Neutrophil (primary cell): ENCODE measurements around the gene PCDHGA1.

ENCODE experiments used
- H3K27ac ChIP-seq: fragments of 200-600 bp; sonication (generic); 2 replicates; pipeline ENCODE4 v1.5.1; 2016; ENCODE audit warnings: mild to moderate bottlenecking, moderate library complexity
- H3K27me3 ChIP-seq: fragments of 200-600 bp; sonication (generic); 2 replicates; pipeline ENCODE4 v1.6.0; 2016; ENCODE audit warnings: mild to moderate bottlenecking
- H3K36me3 ChIP-seq: fragments of 200-600 bp; sonication (generic); 2 replicates; pipeline ENCODE4 v1.5.1; 2017
- H3K4me1 ChIP-seq, 2 experiments: fragments of 200-600 bp in 1 of 2; sonication (generic) in 1 of 2; 1 replicate in 1 of 2; 2 replicates in 1 of 2; pipeline versions ENCODE4 v1.5.1 to v1.6.1; 2013 to 2016; ENCODE audit warnings: low read depth in 1 of 2, low read length in 1 of 2, mild to moderate bottlenecking in 1 of 2, moderate library complexity in 1 of 2; ENCODE audit not compliant: control insufficient read depth in 1 of 2, insufficient read depth in 1 of 2
- H3K4me3 ChIP-seq, 2 experiments: fragments of 200-600 bp in 1 of 2; sonication (generic) in 1 of 2; 1 replicate in 1 of 2; 2 replicates in 1 of 2; pipeline ENCODE4 v1.5.1; 2013 to 2016; ENCODE audit warnings: low read depth in 1 of 2, low read length in 1 of 2, mild to moderate bottlenecking in 1 of 2, moderate library complexity in 1 of 2
- H3K9me3 ChIP-seq: fragments of 200-600 bp; sonication (generic); 2 replicates; pipeline ENCODE4 v1.5.1; 2016
- CTCF ChIP-seq: fragments of 200-600 bp; sonication (generic); IDR thresholded peaks from 2 replicates; pipeline ENCODE4 v1.5.1; 2016; ENCODE audit warnings: antibody characterized with exemption

Gene PCDHGA1

GRCh38 chr5:141501761-141502160 lies 171.4 kb downstream of the PCDHGA1 start:
- no peak overlapping the region for H3K4me3 ChIP-seq
- no peaks in the 10 kb centered on the region for H3K36me3 ChIP-seq
- peaks cover 52% of the 10 kb centered on the region for H3K27me3 ChIP-seq
- H3K9me3 ChIP-seq = no peaks in the 10 kb centered on the region
- no peaks in the 10 kb centered on the region for H3K4me1 ChIP-seq
- TF ChIP-seq CTCF = no peak
- no peak overlapping the region for H3K27ac ChIP-seq

GRCh38 chr5:141503681-141504080 lies 173.4 kb downstream of the PCDHGA1 start:
- H3K9me3 ChIP-seq = no peaks in the 10 kb centered on the region
- no peak overlapping the region for H3K27ac ChIP-seq
- H3K4me1 ChIP-seq = peaks cover 0 to under 1% of the 10 kb centered on the region in 2 experiments
- H3K27me3 ChIP-seq = peaks cover 49% of the 10 kb centered on the region
- TF ChIP-seq CTCF = no peak
- H3K36me3 ChIP-seq = no peaks in the 10 kb centered on the region
- no peak overlapping the region for H3K4me3 ChIP-seq

- Histone ChIP-seq H3K27ac (no peak overlapping the region), H3K36me3 (no peaks in the 10 kb centered on the region), H3K27me3 (peaks cover 49% of the 10 kb centered on the region), H3K4me3 (no peak overlapping the region), H3K4me1 (peaks cover 4 to 5% of the 10 kb centered on the region in 2 experiments), H3K9me3 (no peaks in the 10 kb centered on the region)
- no peak for TF ChIP-seq CTCF
Measured at GRCh38 chr5:141504216-141504615, 173.9 kb downstream of the PCDHGA1 start.

GRCh38 chr5:141506381-141507155 lies 176.3 kb downstream of the PCDHGA1 start:
- Histone ChIP-seq H3K4me3 (no peak overlapping the region), H3K27me3 (peaks cover 44% of the 10 kb centered on the region), H3K9me3 (no peaks in the 10 kb centered on the region), H3K36me3 (no peaks in the 10 kb centered on the region), H3K4me1 (peaks cover 5 to 6% of the 10 kb centered on the region in 2 experiments), H3K27ac (no peak overlapping the region)
- no peak for TF ChIP-seq CTCF

- H3K27me3 ChIP-seq = peaks cover 39% of the 10 kb centered on the region
- no peak overlapping the region for H3K27ac ChIP-seq
- no peaks in the 10 kb centered on the region for H3K36me3 ChIP-seq
- no peak for TF ChIP-seq CTCF
- H3K4me3 ChIP-seq = no peak overlapping the region
- no peaks in the 10 kb centered on the region for H3K9me3 ChIP-seq
- H3K4me1 ChIP-seq = peaks cover 9 to 14% of the 10 kb centered on the region in 2 experiments
Measured at GRCh38 chr5:141507387-141508091, 177.2 kb downstream of the PCDHGA1 start.
